HFFc6 (cell line): Measurements from ENCODE around the gene PRELID3B. TPM values are rescaled to one million over a fixed set of nuclear protein-coding genes. Genes with fewer than 3 reads are reported as not detected.

Source experiments
- DNase-seq: peaks from one replicate; pipeline ENCODE4 v3.0.0-alpha.2; 2018
- H3K27ac Mint-ChIP-seq: 2 replicates; pipeline ENCODE4 v1.8.0; 2020; ENCODE audit warnings: mild to moderate bottlenecking, mixed read lengths
- H3K27me3 Mint-ChIP-seq: 2 replicates; pipeline ENCODE4 v1.8.0; 2021; ENCODE audit warnings: mild to moderate bottlenecking, moderate library complexity, mixed read lengths; ENCODE audit not compliant: insufficient read depth
- H3K36me3 Mint-ChIP-seq: 2 replicates; pipeline ENCODE4 v1.8.0; 2021; ENCODE audit warnings: low read depth, mixed read lengths
- H3K4me1 Mint-ChIP-seq: 2 replicates; pipeline ENCODE4 v1.8.0; 2020; ENCODE audit warnings: low read depth, mixed read lengths
- H3K4me3 Mint-ChIP-seq: 2 replicates; pipeline ENCODE4 v1.8.0; 2020; ENCODE audit warnings: mild to moderate bottlenecking, moderate library complexity, mixed read lengths
- H3K9me3 Mint-ChIP-seq: 2 replicates; pipeline ENCODE4 v1.8.0; 2020; ENCODE audit warnings: mild to moderate bottlenecking, mixed read lengths
- total RNA-seq, 6 experiments: library from RNA; stranded (reverse); fragmentation: NEBNext Ultra II Directional; extraction: Animal tissue kit (Norgen Biotek cat#: 25700); gene quantifications; 2 replicates in 1 of 6; 3 replicates in 5 of 6; pipeline ENCODE4 v1.2.3, GENCODE V29; 2021
- TF ChIP-seq, protein P1 (sequence below): fragments of 200-600 bp; sonication (generic); IDR thresholded peaks from 2 replicates; pipeline ENCODE4 v1.5.0; 2021; ENCODE audit warnings: antibody characterized with exemption, mild to moderate bottlenecking

The PRELID3B gene
- total RNA-seq, 6 experiments from 2014 or later: 55.2 to 64.1 (median 59.8) TPM

DNA sequence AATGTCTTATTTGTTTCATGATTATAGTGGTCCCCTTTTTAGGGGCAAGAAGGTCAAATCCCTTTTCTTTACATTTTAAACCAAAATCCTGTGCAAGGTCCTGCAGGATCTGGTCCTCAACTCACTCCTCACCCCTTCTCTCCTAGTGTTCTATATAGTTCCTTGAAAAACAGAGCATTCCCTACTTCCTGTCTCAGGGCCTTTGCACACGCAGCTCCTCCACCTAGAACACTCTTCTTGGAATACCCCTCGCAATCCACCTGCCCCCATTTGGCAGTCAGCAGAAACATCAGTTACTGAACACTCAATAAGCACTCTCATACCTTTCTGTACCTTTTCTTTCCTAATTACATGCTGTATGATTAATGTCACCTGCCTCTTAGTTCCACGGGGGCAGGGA, 7.2 kb downstream of the PRELID3B start:
- H3K4me3 Mint-ChIP-seq: no peak overlapping the region
- H3K36me3 Mint-ChIP-seq: peaks cover 52% of the 10 kb centered on the region
- TF ChIP-seq, protein P1, sequence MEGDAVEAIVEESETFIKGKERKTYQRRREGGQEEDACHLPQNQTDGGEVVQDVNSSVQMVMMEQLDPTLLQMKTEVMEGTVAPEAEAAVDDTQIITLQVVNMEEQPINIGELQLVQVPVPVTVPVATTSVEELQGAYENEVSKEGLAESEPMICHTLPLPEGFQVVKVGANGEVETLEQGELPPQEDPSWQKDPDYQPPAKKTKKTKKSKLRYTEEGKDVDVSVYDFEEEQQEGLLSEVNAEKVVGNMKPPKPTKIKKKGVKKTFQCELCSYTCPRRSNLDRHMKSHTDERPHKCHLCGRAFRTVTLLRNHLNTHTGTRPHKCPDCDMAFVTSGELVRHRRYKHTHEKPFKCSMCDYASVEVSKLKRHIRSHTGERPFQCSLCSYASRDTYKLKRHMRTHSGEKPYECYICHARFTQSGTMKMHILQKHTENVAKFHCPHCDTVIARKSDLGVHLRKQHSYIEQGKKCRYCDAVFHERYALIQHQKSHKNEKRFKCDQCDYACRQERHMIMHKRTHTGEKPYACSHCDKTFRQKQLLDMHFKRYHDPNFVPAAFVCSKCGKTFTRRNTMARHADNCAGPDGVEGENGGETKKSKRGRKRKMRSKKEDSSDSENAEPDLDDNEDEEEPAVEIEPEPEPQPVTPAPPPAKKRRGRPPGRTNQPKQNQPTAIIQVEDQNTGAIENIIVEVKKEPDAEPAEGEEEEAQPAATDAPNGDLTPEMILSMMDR: no peak
- H3K27ac Mint-ChIP-seq: no peak overlapping the region
- H3K4me1 Mint-ChIP-seq: peaks cover 42% of the 10 kb centered on the region
- H3K9me3 Mint-ChIP-seq: no peaks in the 10 kb centered on the region
- DNase-seq: no peak
- H3K27me3 Mint-ChIP-seq: peaks cover 2% of the 10 kb centered on the region

DNA sequence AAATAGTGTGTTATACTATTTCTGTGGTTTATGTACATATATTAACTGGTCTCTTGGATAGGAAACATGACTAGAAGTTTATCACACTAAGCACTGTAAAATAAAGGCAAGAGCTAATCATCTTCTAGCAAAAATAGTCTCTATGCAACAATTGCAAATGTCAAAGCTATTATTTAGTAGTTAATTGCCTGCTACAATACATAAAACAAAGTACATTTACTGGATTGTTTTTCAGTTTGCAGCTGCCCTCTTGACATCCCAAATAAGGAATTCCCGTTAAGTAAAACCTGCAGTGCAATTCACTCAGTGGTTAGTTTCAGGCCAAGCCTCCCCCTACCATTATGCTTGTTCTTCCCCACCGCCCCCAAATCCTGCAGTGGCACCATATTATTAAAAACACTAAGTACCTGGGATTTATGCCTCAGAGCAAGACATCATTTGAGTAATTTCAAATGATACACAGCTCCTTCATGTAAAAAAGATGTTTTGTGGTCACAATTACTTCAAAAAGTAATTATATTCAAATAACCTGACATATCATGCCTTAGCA, 8.9 kb downstream of the PRELID3B start:
- no peak for DNase-seq
- peaks cover 56% of the 10 kb centered on the region for H3K36me3 Mint-ChIP-seq
- peaks cover 42% of the 10 kb centered on the region for H3K4me1 Mint-ChIP-seq
- peaks cover 2% of the 10 kb centered on the region for H3K27me3 Mint-ChIP-seq
- TF ChIP-seq, protein P1: no peak
- H3K27ac Mint-ChIP-seq: peak overlapping the region; percentile 66; the same call in 1 of the 2 replicates
- H3K9me3 Mint-ChIP-seq: no peaks in the 10 kb centered on the region
- H3K4me3 Mint-ChIP-seq: no peak overlapping the region; the same call in 1 of the 2 replicates

DNA sequence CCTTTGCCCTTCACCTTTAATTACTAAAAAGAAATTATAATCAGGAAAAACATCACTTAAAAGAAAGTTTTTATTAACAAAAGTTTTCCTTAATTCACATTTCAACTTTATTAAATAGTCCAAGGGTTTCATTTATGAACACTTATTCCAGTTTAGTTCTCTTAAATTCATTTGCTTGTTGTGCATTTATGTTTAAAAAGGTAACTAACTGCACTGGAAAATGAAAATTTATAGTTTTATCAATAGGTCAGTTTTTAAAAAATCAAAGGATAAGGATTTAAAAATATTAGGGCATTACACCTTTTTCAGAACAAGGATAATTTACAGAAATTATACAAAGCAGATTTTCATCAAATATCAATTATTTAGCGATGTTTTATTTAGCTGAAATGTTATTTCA, 9.5 kb downstream of the PRELID3B start:
- H3K4me1 Mint-ChIP-seq: peaks cover 47% of the 10 kb centered on the region
- H3K36me3 Mint-ChIP-seq: peaks cover 61% of the 10 kb centered on the region
- no peaks in the 10 kb centered on the region for H3K9me3 Mint-ChIP-seq
- peaks cover 2% of the 10 kb centered on the region for H3K27me3 Mint-ChIP-seq
- H3K27ac Mint-ChIP-seq: peak overlapping the region; percentile 93
- DNase-seq: no peak
- peak overlapping the region; percentile 94 for H3K4me3 Mint-ChIP-seq
- TF ChIP-seq, protein P1: no peak

DNA sequence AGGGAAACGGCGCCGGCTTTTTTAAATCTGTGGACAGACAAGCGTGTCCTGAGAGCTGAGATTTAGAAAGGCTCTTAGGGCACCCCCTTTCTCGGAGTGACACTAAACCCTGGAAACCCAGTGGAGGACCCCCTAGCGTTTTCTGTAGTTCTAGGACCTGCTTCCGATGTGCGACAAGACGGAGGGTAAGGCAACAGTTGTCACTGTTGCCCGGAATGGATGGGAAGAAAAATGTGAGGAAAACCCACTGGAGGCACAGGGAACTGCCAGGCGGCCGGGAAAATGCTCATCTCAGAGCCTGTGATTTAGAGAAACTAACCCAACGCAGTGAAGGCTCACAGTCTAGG, 9.9 kb downstream of the PRELID3B start:
- DNase-seq: peak; percentile 20
- H3K36me3 Mint-ChIP-seq: peaks cover 65% of the 10 kb centered on the region

GRCh38 chr20:59032023-59032712, 10.4 kb downstream of the PRELID3B start, which contains the start of gene ATP5F1E:
Gene ATP5F1E (minus strand): TSS chr20:59032335. CDS start chr20:59032251, 84 bp downstream.
- peak; percentile 90 for DNase-seq
- peaks cover 2% of the 10 kb centered on the region for H3K27me3 Mint-ChIP-seq
- H3K9me3 Mint-ChIP-seq: no peaks in the 10 kb centered on the region
- peak within 1 kb of the TSS; percentile 94 for H3K4me3 Mint-ChIP-seq
- H3K4me1 Mint-ChIP-seq: peaks cover 56% of the 10 kb centered on the region
- peaks cover 67% of the 10 kb centered on the region for H3K36me3 Mint-ChIP-seq
- TF ChIP-seq, protein P1: no peak
- peak within 1 kb of the TSS; percentile 93 for H3K27ac Mint-ChIP-seq

More for the DNA sequence above, 9.9 kb downstream of the PRELID3B start:
- peak overlapping the region; percentile 94 for H3K4me3 Mint-ChIP-seq
- no peaks in the 10 kb centered on the region for H3K9me3 Mint-ChIP-seq
- H3K27ac Mint-ChIP-seq: peak overlapping the region; percentile 93
- TF ChIP-seq, protein P1: no peak; the same call in 1 of the 2 replicates
- H3K27me3 Mint-ChIP-seq: peaks cover 2% of the 10 kb centered on the region
- H3K4me1 Mint-ChIP-seq: peaks cover 51% of the 10 kb centered on the region
